GM21723 (cell line): Measurements from ENCODE around the gene CNGA4.

Experiments
- ATAC-seq: cut with Tn5 transposase; IDR thresholded peaks from one replicate; pipeline ENCODE4 v1.9.1; 2021; ENCODE audit warnings: mild to moderate bottlenecking, moderate library complexity; ENCODE audit not compliant: unreplicated experiment

Gene CNGA4

GRCh38 chr11:6238902-6239301, at the start of gene CNGA4:
TSS of gene CNGA4 (plus strand) at chr11:6239089. CDS start at chr11:6239207, 118 bp downstream.
- no peak for ATAC-seq

GRCh38 chr11:6191742-6192141, 47.1 kb upstream of the CNGA4 start:
- ATAC-seq, result no peak

GRCh38 chr11:6194065-6194581, 44.8 kb upstream of the CNGA4 start:
- ATAC-seq, result no peak

- ATAC-seq, result no peak
Measured at GRCh38 chr11:6196396-6196795, 42.5 kb upstream of the CNGA4 start.

- no peak for ATAC-seq
Measured at GRCh38 chr11:6197466-6198200, 41.3 kb upstream of the CNGA4 start.

GRCh38 chr11:6199174-6199810, 39.6 kb upstream of the CNGA4 start, which contains the start of gene OR52W1:
TSS of gene OR52W1 (plus strand) at chr11:6199224. CDS start at chr11:6199224, 0 bp downstream.
- no peak for ATAC-seq

GRCh38 chr11:6200975-6201374, 37.9 kb upstream of the CNGA4 start:
- ATAC-seq, result no peak

- no peak for ATAC-seq
Measured at GRCh38 chr11:6201481-6201880, 37.4 kb upstream of the CNGA4 start.

GRCh38 chr11:6202041-6202440, 36.8 kb upstream of the CNGA4 start:
- no peak for ATAC-seq

GRCh38 chr11:6203327-6203726, 35.6 kb upstream of the CNGA4 start:
- peak; percentile 75 for ATAC-seq

GRCh38 chr11:6204706-6205105, 34.2 kb upstream of the CNGA4 start:
- no peak for ATAC-seq

- ATAC-seq, result no peak
Measured at GRCh38 chr11:6205366-6205765, 33.5 kb upstream of the CNGA4 start, which contains the start of gene C11orf42. TSS of gene C11orf42 (plus strand) at chr11:6205557. CDS start at chr11:6205616, 59 bp downstream.

- no peak for ATAC-seq
Measured at GRCh38 chr11:6206456-6207180, 32.3 kb upstream of the CNGA4 start.

GRCh38 chr11:6209801-6210200, 29.1 kb upstream of the CNGA4 start:
- no peak for ATAC-seq

- no peak for ATAC-seq
Measured at GRCh38 chr11:6210274-6210955, 28.5 kb upstream of the CNGA4 start.

- no peak for ATAC-seq
Measured at GRCh38 chr11:6214530-6214929, 24.4 kb upstream of the CNGA4 start.

- no peak for ATAC-seq
Measured at GRCh38 chr11:6216501-6216900, 22.4 kb upstream of the CNGA4 start.

- ATAC-seq, result no peak
Measured at GRCh38 chr11:6217722-6218121, 21.2 kb upstream of the CNGA4 start.

GRCh38 chr11:6219359-6219758, 19.5 kb upstream of the CNGA4 start:
- no peak for ATAC-seq

- ATAC-seq, result no peak
Measured at GRCh38 chr11:6223854-6224253, 15.0 kb upstream of the CNGA4 start.

- no peak for ATAC-seq
Measured at GRCh38 chr11:6224421-6224820, 14.5 kb upstream of the CNGA4 start.
